ENCODE data around the gene FYB1. TPM values are rescaled to one million over a fixed set of nuclear protein-coding genes. Genes with fewer than 3 reads are reported as not detected.

The FYB1 gene
- 1 to 10 TPM; 3.1 to 4.0 TPM for total RNA-seq

- no peaks in the 10 kb centered on the region for H3K4me1 ChIP-seq (replicated peaks)
- DNase-seq (ENCODE audit: low spot score): no peak
- no peaks in the 10 kb centered on the region for H3K27me3 ChIP-seq (replicated peaks; ENCODE audit: insufficient read depth)
- no peak within 1 kb of the TSS for H3K4me3 ChIP-seq
- intact Hi-C loops (cut with DNase I): loop anchor here (5.0 kb wide), 2 partner anchors 153 to 328 kb away; no protein-coding TSS in a partner anchor
- TF ChIP-seq POLR2A (IDR thresholded peaks at IDR 0.05) (no peak), POLR2AphosphoS5 (IDR thresholded peaks at IDR 0.05) (no peak), CTCF (IDR thresholded peaks at IDR 0.05) (no peak)
- peak within 1 kb of the TSS in 1 of 2 donors; percentile 6 for H3K27ac ChIP-seq
- no peaks in the 10 kb centered on the region for H3K36me3 ChIP-seq
- WGBS: 42% methylated on average over 4 of the region's 4 CpGs
- no peaks in the 10 kb centered on the region for H3K9me3 ChIP-seq
Observed at GRCh38 chr5:39219437-39219836, at the start of gene FYB1. TSS of gene FYB1 (minus strand) at chr5:39219563. CDS start at chr5:39202960, 16,603 bp downstream.

DNA sequence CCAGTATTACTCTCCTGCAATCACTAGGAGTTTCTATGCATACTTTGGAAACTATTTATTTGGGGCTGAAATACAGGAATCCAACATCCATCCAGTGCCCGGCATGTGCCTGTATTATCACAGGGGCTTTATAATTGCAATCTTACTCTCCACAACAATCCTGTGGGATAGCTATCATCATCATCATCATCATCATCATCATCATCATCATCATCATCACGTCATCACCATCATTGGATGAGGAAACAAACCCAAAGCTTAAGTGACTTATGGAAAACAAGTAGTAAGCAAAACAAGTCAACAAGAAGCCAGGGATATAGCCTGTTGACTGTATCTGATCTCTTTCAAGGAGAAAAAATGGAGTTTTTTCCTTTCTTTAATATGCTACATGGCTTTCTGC is 47.8 kb upstream of the FYB1 start:
- TF ChIP-seq POLR2AphosphoS5 (IDR thresholded peaks at IDR 0.05) (no peak), POLR2A (IDR thresholded peaks at IDR 0.05) (no peak), CTCF (IDR thresholded peaks at IDR 0.05) (no peak)
- 92% methylated on average over 2 of the region's 2 CpGs for WGBS

GRCh38 chr5:39266442-39266841 is 47.1 kb upstream of the FYB1 start:
- H3K27ac ChIP-seq: no peak overlapping the region
- WGBS: 0% methylated on average over 2 of the region's 2 CpGs
- no peaks in the 10 kb centered on the region for H3K4me1 ChIP-seq (replicated peaks)
- DNase-seq (ENCODE audit: low spot score): no peak
- no peaks in the 10 kb centered on the region for H3K9me3 ChIP-seq
- no peaks in the 10 kb centered on the region for H3K27me3 ChIP-seq (replicated peaks; ENCODE audit: insufficient read depth)
- H3K36me3 ChIP-seq: no peaks in the 10 kb centered on the region
- no peak overlapping the region for H3K4me3 ChIP-seq
- intact Hi-C loops (cut with DNase I): no loop called here
- no peak for TF ChIP-seq POLR2AphosphoS5 (IDR thresholded peaks at IDR 0.05)
- no peak for TF ChIP-seq POLR2A (IDR thresholded peaks at IDR 0.05)
- no peak for TF ChIP-seq CTCF (IDR thresholded peaks at IDR 0.05)

More for the DNA sequence above, 47.8 kb upstream of the FYB1 start:
- no peak overlapping the region for H3K27ac ChIP-seq
- H3K36me3 ChIP-seq: no peaks in the 10 kb centered on the region
- no peaks in the 10 kb centered on the region for H3K4me1 ChIP-seq (replicated peaks)
- no peaks in the 10 kb centered on the region for H3K27me3 ChIP-seq (replicated peaks; ENCODE audit: insufficient read depth)
- intact Hi-C loops (cut with DNase I): no loop called here
- H3K9me3 ChIP-seq: no peaks in the 10 kb centered on the region
- H3K4me3 ChIP-seq: no peak overlapping the region
- no peak for DNase-seq (ENCODE audit: low spot score)

- no peak overlapping the region for H3K4me3 ChIP-seq
- 88% methylated on average over 1 of the region's 1 CpG for WGBS
- H3K4me1 ChIP-seq (replicated peaks): no peaks in the 10 kb centered on the region
- no peaks in the 10 kb centered on the region for H3K9me3 ChIP-seq
- H3K36me3 ChIP-seq: no peaks in the 10 kb centered on the region
- intact Hi-C loops (cut with DNase I): no loop called here
- H3K27ac ChIP-seq: no peak overlapping the region
- TF ChIP-seq POLR2A (IDR thresholded peaks at IDR 0.05): no peak
- no peak for TF ChIP-seq POLR2AphosphoS5 (IDR thresholded peaks at IDR 0.05)
- no peak for TF ChIP-seq CTCF (IDR thresholded peaks at IDR 0.05)
- no peaks in the 10 kb centered on the region for H3K27me3 ChIP-seq (replicated peaks; ENCODE audit: insufficient read depth)
- DNase-seq (ENCODE audit: low spot score): no peak
Observed at GRCh38 chr5:39264528-39264927, 45.2 kb upstream of the FYB1 start.

DNA sequence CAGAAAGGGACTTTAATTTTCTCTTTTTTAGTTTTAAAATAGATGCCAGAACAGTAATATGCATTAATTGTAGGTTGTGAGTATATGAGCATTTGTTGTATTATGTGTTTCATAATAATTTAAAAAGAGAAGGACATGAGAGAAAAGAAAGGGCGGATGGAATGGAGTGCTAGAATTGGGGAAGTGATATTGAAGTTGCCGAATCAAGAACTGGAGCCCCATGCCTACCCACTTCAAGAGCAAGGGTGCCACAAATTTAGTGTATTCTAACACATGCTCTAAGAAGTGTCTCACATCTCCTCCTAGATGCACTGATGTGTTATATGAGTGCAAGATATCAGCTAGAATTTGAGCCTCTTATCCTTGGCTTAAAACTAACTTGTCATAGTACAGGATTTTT is 43.6 kb upstream of the FYB1 start:
- Histone ChIP-seq H3K9me3 (no peaks in the 10 kb centered on the region), H3K27me3 (replicated peaks; ENCODE audit: insufficient read depth) (no peaks in the 10 kb centered on the region), H3K27ac (no peak overlapping the region), H3K4me3 (no peak overlapping the region), H3K4me1 (replicated peaks) (no peaks in the 10 kb centered on the region), H3K36me3 (no peaks in the 10 kb centered on the region)
- intact Hi-C loops (cut with DNase I): no loop called here
- WGBS: 80% methylated on average over 2 of the region's 2 CpGs
- no peak for TF ChIP-seq CTCF (IDR thresholded peaks at IDR 0.05)
- no peak for TF ChIP-seq POLR2A (IDR thresholded peaks at IDR 0.05)
- TF ChIP-seq POLR2AphosphoS5 (IDR thresholded peaks at IDR 0.05): no peak
- DNase-seq (ENCODE audit: low spot score): no peak
